ENCODE results near the gene GADL1. TPM values are rescaled to one million over a fixed set of nuclear protein-coding genes. Genes with fewer than 3 reads are reported as not detected.

Gene GADL1
- polyA plus RNA-seq, 1 donor = 26.7 TPM

GRCh38 chr3:30810625-30811024, 83.8 kb downstream of the GADL1 start:
- DNase-seq = no peak

DNA sequence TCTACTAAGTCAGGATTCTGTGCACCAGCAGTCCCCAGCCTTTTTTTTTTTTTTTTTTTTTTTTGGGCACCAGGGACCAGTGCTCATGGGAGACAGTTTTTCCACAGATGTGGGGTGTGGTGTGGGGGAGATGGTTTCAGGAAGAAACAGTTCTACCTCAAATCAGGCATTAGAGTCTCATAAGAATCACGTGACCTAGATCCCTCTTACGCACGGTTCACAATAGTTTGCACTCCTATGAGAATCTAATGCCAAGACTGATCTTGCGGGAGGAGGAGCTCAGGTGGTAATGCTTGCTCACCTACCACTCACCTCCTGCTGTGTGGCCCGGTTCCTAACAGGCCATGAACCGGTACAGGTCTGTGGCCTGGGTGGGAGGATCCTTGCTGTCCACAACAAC, 88.8 kb downstream of the GADL1 start:
- DNase-seq = no peak

DNA sequence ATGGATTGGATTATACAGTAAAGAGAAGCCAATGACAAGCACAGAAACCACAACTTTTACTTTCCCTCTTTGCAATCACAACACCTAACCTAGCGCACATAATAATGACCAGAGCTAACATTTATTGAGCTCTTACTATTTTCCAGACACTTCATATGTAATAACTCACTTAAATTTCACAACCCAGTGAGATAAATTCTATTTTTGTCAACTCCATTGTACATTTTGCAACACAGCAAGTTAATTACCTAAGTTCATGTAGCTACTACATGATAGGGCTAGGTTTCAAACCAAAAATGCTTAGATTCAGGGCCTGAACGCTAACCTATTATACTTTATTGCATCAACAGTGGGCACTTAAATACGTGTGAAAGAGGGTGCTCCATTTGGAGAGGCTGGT, 89.5 kb downstream of the GADL1 start:
- no peak for DNase-seq

DNA sequence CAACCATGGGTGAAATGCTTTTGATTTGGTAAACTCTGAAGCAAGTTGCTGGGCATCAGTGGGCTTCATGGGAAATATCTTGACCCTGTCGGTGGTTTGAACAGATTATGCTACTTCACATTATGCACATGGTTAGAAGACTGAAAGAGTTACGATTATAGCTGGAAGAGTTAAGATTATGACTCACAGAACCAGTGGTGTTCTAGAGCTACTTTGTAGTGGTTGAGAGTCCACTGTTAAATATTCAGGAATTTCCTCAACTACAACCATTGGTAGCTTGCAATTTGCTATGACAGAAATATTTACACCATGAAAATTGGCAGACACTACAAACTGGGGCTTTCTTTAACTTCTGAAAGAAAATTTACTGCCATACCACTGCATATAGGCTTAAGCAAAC, 99.3 kb downstream of the GADL1 start:
- no peak for DNase-seq

- no peak for DNase-seq
These were observed 100.7 kb downstream of the GADL1 start for GRCh38 chr3:30793740-30794139.

GRCh38 chr3:30790150-30790549, 104.3 kb downstream of the GADL1 start:
- DNase-seq = no peak

GRCh38 chr3:30786365-30786764, 108.1 kb downstream of the GADL1 start:
- DNase-seq = no peak

GRCh38 chr3:30779686-30780287, 114.7 kb downstream of the GADL1 start:
- DNase-seq = no peak

DNA sequence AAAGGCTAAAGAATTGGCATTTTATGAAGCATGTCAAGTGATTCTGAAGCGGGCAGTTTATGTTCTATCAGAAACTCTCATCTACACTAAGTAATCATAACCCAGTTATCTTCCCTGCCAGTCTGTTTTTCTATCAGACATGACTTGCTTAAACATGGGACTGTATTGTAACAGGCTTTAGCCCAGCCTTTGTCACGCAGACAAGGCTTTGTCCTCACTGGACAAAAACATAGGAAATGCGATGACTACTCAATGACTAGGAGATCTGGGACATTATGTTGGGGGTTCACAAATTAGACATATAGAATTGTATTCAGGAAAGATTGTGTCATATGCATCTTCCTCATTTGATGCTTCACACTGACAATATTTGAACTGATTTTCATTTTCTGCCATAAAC, 115.5 kb downstream of the GADL1 start:
- DNase-seq = no peak

- no peak for DNase-seq
These were observed 116.9 kb downstream of the GADL1 start for GRCh38 chr3:30777426-30778113.

- DNase-seq = no peak
These were observed 118.2 kb downstream of the GADL1 start for GRCh38 chr3:30776186-30776815.

DNA sequence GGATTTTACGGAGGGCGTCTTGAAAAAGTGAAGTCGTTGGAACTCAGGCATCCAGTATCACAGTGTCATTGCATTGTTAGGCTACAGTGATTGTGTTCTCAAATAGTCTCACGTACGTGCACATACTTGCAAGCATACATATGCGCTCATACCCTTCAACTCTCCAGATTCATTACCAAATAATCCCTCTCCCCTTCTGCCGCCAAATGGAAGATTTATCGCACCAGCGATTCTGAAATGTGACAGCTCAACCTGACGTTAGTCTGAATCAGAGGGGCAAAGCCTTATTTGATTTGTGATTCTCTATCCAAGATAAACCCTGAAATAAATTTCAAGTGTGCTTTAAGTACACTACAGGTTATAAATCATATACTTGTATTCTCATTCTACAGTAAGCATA, 119.4 kb downstream of the GADL1 start:
- DNase-seq = no peak

- DNase-seq = no peak
These were observed 120.4 kb downstream of the GADL1 start for GRCh38 chr3:30774062-30774461.

GRCh38 chr3:30770387-30770786, 124.1 kb downstream of the GADL1 start:
- no peak for DNase-seq

GRCh38 chr3:30768703-30769550, 125.5 kb downstream of the GADL1 start:
- peak; percentile 63 for DNase-seq

GRCh38 chr3:30768046-30768445, 126.4 kb downstream of the GADL1 start:
- DNase-seq = no peak

- DNase-seq = no peak
These were observed 127.9 kb downstream of the GADL1 start for GRCh38 chr3:30766522-30766921.

- DNase-seq = no peak
These were observed 129.6 kb downstream of the GADL1 start for GRCh38 chr3:30764891-30765290.

GRCh38 chr3:30764281-30764680, 130.2 kb downstream of the GADL1 start:
- no peak for DNase-seq

- DNase-seq = no peak
These were observed 133.1 kb downstream of the GADL1 start for GRCh38 chr3:30761374-30761773.

DNA sequence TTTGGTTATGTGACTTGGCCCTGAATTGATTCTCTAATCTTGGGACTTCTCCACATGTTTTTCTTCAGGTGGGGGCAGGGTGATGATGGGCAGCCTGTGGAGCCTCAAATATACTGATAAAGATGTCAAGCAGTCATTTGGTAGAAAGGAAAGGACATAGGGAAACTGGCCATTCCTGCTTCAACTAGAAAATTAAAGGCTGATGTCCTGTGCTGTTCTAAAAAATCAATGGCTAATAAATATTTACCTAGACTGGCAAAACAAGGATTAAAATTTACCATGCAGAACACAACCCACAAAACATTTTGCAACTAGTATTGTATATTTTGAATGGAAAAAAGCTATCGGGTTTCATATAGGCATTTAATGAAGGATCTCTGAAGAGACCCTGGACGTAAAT, 133.7 kb downstream of the GADL1 start:
- no peak for DNase-seq

GRCh38 chr3:30760040-30760695, 134.3 kb downstream of the GADL1 start:
- DNase-seq = no peak

- no peak for DNase-seq
These were observed 138.2 kb downstream of the GADL1 start for GRCh38 chr3:30756218-30756617.

Data from hindlimb muscle (tissue), 1 donor.